BE2C (cell line): ENCODE measurements around the gene GRPEL1.

Experiments
- DNase-seq: peaks from one replicate; pipeline ENCODE4 v3.0.0-alpha.2; 2020
- H3K27me3 ChIP-seq: fragments of 250-450 bp; sonication (Bioruptor Pico); 2 replicates; pipeline ENCODE4 v1.5.1; 2020; ENCODE audit warnings: mild to moderate bottlenecking
- H3K36me3 ChIP-seq: fragments of 250-450 bp; sonication (Bioruptor Pico); 2 replicates; pipeline ENCODE4 v1.5.1; 2020; ENCODE audit warnings: mild to moderate bottlenecking
- H3K4me1 ChIP-seq: fragments of 250-450 bp; sonication (Bioruptor Pico); 2 replicates; pipeline ENCODE4 v1.5.1; 2020
- H3K4me3 ChIP-seq: 2 replicates; pipeline ENCODE4 v1.5.1; 2011; ENCODE audit warnings: low read depth, low read length
- H3K9me3 ChIP-seq: fragments of 250-450 bp; sonication (Bioruptor Pico); 2 replicates; pipeline ENCODE4 v1.5.1; 2020
- CTCF ChIP-seq: IDR thresholded peaks from 2 replicates; pipeline ENCODE4 v1.5.1; 2012; ENCODE audit warnings: mild to moderate bottlenecking, low read depth, low read length

Gene GRPEL1

GRCh38 chr4:7075962-7076695 is 8.3 kb upstream of the GRPEL1 start:
- Histone ChIP-seq H3K4me3 (no peak overlapping the region), H3K36me3 (no peaks in the 10 kb centered on the region), H3K9me3 (no peaks in the 10 kb centered on the region; the same call in none of the 2 replicates), H3K27me3 (0 out of 2 replicates have a peak, but pooled peaks cover 5% of the 10 kb centered on the region), H3K4me1 (no peaks in the 10 kb centered on the region)
- TF ChIP-seq CTCF = no peak
- peak; percentile 36 for DNase-seq

- TF ChIP-seq CTCF = no peak
- Histone ChIP-seq H3K4me1 (no peaks in the 10 kb centered on the region), H3K4me3 (no peak overlapping the region), H3K36me3 (no peaks in the 10 kb centered on the region), H3K27me3 (no peaks in the 10 kb centered on the region), H3K9me3 (no peaks in the 10 kb centered on the region)
- no peak for DNase-seq
Measured at GRCh38 chr4:7074426-7074825, 6.6 kb upstream of the GRPEL1 start.

- TF ChIP-seq CTCF = no peak
- no peaks in the 10 kb centered on the region for H3K9me3 ChIP-seq
- H3K27me3 ChIP-seq = no peaks in the 10 kb centered on the region
- H3K4me3 ChIP-seq = no peak overlapping the region
- H3K4me1 ChIP-seq = no peaks in the 10 kb centered on the region
- DNase-seq = peak; percentile 79
- H3K36me3 ChIP-seq = no peaks in the 10 kb centered on the region
Measured at GRCh38 chr4:7073526-7074390, 5.9 kb upstream of the GRPEL1 start.

- Histone ChIP-seq H3K27me3 (no peaks in the 10 kb centered on the region), H3K36me3 (no peaks in the 10 kb centered on the region), H3K4me1 (no peaks in the 10 kb centered on the region), H3K4me3 (no peak overlapping the region), H3K9me3 (no peaks in the 10 kb centered on the region)
- no peak for TF ChIP-seq CTCF
- no peak for DNase-seq
Measured at GRCh38 chr4:7073059-7073458, 5.2 kb upstream of the GRPEL1 start.

- Histone ChIP-seq H3K9me3 (no peaks in the 10 kb centered on the region), H3K4me3 (no peak overlapping the region), H3K27me3 (no peaks in the 10 kb centered on the region), H3K4me1 (no peaks in the 10 kb centered on the region), H3K36me3 (peaks cover 7% of the 10 kb centered on the region)
- peak; percentile 99 for TF ChIP-seq CTCF
- DNase-seq = peak; percentile 82
Measured at GRCh38 chr4:7070729-7071511, 3.1 kb upstream of the GRPEL1 start.
